ENCODE data around the gene SULT1B1.

The SULT1B1 gene

DNA sequence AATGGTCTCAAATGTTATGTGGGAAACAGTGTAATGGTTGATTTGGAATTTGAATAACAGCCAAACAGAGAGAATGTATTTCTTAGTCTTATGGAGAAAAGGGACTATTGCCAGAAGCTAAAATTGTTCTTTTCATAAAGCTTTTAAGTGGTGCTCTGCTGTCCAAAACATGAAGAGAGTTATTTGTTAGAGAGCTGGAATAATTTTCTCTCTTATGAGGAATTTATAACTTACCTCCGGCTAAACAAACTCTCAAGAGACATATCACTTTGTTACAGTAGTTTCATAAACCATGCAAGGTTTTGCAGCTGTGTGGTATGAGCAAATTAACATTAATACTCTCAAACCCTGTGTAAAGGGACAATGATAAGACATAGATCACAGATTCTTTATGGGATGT, 28.6 kb downstream of the SULT1B1 start:
- no peaks in the 10 kb centered on the region for H3K27me3 ChIP-seq (replicated peaks; ENCODE audit: control insufficient read depth, insufficient read depth, low read length, poor library complexity, severe bottlenecking)
- H3K9me3 ChIP-seq (ENCODE audit: control insufficient read depth, low read length): no peaks in the 10 kb centered on the region
- H3K4me3 ChIP-seq (ENCODE audit: insufficient read depth, low read depth, low read length, poor library complexity, severe bottlenecking): no peak overlapping the region
- DNase-seq: no peak
- H3K4me1 ChIP-seq (ENCODE audit: control insufficient read depth, insufficient read depth, low read length, poor library complexity, severe bottlenecking): no peaks in the 10 kb centered on the region
- H3K36me3 ChIP-seq (ENCODE audit: control insufficient read depth, insufficient read depth, low read length): no peaks in the 10 kb centered on the region
- no peak overlapping the region for H3K27ac ChIP-seq (ENCODE audit: insufficient read depth, low read length, poor library complexity, severe bottlenecking)

DNA sequence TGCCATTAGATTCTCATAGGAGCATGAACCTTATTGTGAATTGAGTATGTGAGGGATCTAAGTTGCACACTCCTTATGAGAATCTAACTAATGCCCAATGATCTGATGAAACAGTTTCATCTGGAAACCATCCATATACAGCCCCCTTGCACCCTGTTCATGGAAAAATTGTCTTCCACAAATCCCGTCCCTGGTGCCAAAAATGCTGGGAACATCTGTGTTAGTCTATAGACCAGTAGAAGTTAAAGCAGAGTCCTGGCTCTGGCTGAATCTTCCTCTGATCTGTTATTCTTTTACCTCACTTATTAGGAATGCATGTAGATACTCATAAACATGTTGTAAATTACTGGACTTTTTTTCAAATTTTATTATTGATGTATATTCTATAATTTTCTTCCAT, 29.2 kb downstream of the SULT1B1 start:
- H3K36me3 ChIP-seq (ENCODE audit: control insufficient read depth, insufficient read depth, low read length): no peaks in the 10 kb centered on the region
- no peaks in the 10 kb centered on the region for H3K27me3 ChIP-seq (replicated peaks; ENCODE audit: control insufficient read depth, insufficient read depth, low read length, poor library complexity, severe bottlenecking)
- no peak overlapping the region for H3K4me3 ChIP-seq (ENCODE audit: insufficient read depth, low read depth, low read length, poor library complexity, severe bottlenecking)
- no peak overlapping the region for H3K27ac ChIP-seq (ENCODE audit: insufficient read depth, low read length, poor library complexity, severe bottlenecking)
- no peaks in the 10 kb centered on the region for H3K4me1 ChIP-seq (ENCODE audit: control insufficient read depth, insufficient read depth, low read length, poor library complexity, severe bottlenecking)
- DNase-seq: no peak
- H3K9me3 ChIP-seq (ENCODE audit: control insufficient read depth, low read length): no peaks in the 10 kb centered on the region

DNA sequence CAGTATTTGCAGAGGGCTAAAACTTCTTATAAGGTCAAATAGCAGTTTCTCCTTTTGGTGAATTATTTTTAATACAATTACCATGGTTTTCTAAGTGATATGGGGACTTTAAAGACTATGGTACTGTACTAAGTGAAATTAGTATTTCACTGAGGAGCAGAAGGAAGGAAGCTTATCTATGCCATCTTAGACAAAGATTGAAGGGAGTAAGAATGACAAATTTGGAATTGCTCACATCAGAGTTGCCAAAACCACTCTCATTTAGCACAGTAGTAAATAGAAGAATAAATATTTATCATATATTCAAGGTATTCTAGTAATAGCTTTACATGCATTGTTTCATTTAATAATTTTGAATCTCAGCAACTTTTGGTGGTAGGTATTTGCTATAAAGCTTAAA, 30.4 kb downstream of the SULT1B1 start:
- Histone ChIP-seq H3K4me3 (ENCODE audit: insufficient read depth, low read depth, low read length, poor library complexity, severe bottlenecking) (no peak overlapping the region), H3K27ac (ENCODE audit: insufficient read depth, low read length, poor library complexity, severe bottlenecking) (no peak overlapping the region), H3K4me1 (ENCODE audit: control insufficient read depth, insufficient read depth, low read length, poor library complexity, severe bottlenecking) (no peaks in the 10 kb centered on the region), H3K9me3 (ENCODE audit: control insufficient read depth, low read length) (no peaks in the 10 kb centered on the region), H3K27me3 (replicated peaks; ENCODE audit: control insufficient read depth, insufficient read depth, low read length, poor library complexity, severe bottlenecking) (no peaks in the 10 kb centered on the region), H3K36me3 (ENCODE audit: control insufficient read depth, insufficient read depth, low read length) (no peaks in the 10 kb centered on the region)
- no peak for DNase-seq

DNA sequence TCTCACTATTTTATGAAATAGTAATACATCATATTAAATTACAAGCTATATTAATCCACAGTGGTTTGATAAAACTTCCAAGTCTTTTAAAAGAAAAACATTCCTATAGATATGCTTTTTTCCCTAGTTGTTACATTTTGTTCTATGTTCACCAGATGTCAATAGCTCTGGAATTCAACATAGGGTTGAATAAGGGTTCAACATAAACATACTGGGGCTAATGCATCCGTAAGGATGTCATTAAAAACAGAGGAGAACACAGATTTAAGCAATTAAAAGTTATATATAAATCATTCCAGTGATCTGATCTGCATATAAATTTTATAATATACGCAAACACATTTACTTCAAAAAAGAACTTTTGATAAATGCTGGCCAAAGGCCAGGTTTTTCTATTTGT, 32.5 kb downstream of the SULT1B1 start:
- H3K27ac ChIP-seq (ENCODE audit: insufficient read depth, low read length, poor library complexity, severe bottlenecking): no peak overlapping the region
- DNase-seq: no peak

DNA sequence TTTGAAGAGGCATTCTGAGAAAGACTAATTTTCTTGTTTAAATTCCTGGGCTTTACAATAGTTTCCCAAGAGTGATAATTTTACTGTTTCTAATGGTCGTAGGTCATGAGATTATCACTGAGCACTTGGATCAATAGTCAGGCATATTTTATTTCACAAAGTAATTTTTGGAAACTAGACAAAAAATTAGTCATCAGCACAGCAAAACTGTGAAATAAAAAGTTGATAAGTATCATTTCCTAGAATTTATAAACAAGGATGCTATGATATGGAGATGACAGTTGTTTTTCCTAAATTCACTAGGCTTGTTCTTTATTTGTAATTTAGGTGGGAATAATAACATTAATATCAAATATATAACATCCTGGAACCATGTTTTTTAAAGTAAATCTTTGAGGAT, 33.0 kb downstream of the SULT1B1 start:
- Histone ChIP-seq H3K27me3 (replicated peaks; ENCODE audit: control insufficient read depth, insufficient read depth, low read length, poor library complexity, severe bottlenecking) (no peaks in the 10 kb centered on the region), H3K4me3 (ENCODE audit: insufficient read depth, low read depth, low read length, poor library complexity, severe bottlenecking) (no peak overlapping the region), H3K27ac (ENCODE audit: insufficient read depth, low read length, poor library complexity, severe bottlenecking) (no peak overlapping the region), H3K4me1 (ENCODE audit: control insufficient read depth, insufficient read depth, low read length, poor library complexity, severe bottlenecking) (no peaks in the 10 kb centered on the region), H3K36me3 (ENCODE audit: control insufficient read depth, insufficient read depth, low read length) (no peaks in the 10 kb centered on the region), H3K9me3 (ENCODE audit: control insufficient read depth, low read length) (no peaks in the 10 kb centered on the region)
- no peak for DNase-seq

More for the DNA sequence above, 32.5 kb downstream of the SULT1B1 start:
- Histone ChIP-seq H3K9me3 (ENCODE audit: control insufficient read depth, low read length) (no peaks in the 10 kb centered on the region), H3K36me3 (ENCODE audit: control insufficient read depth, insufficient read depth, low read length) (no peaks in the 10 kb centered on the region), H3K27me3 (replicated peaks; ENCODE audit: control insufficient read depth, insufficient read depth, low read length, poor library complexity, severe bottlenecking) (no peaks in the 10 kb centered on the region), H3K4me1 (ENCODE audit: control insufficient read depth, insufficient read depth, low read length, poor library complexity, severe bottlenecking) (no peaks in the 10 kb centered on the region), H3K4me3 (ENCODE audit: insufficient read depth, low read depth, low read length, poor library complexity, severe bottlenecking) (no peak overlapping the region)

DNA sequence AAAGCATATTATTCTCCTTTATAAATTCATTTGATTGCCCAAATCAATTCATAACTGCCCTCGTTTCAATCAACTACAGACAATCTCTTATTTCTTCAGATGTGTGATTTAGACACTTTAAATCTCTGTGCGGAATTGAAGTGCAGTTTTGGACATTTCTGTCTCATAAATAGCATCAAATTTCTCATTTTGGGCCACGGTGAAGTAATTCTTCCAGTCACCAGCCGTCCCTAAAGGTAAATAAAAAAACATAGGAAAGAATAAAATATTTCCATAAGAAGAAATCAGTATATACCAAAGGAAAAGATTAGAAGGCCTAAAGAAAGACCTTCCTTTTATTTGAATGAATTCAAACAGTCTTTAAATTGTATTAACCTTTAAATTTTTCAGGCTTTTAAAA, 33.4 kb downstream of the SULT1B1 start:
- no peak overlapping the region for H3K27ac ChIP-seq (ENCODE audit: insufficient read depth, low read length, poor library complexity, severe bottlenecking)

DNA sequence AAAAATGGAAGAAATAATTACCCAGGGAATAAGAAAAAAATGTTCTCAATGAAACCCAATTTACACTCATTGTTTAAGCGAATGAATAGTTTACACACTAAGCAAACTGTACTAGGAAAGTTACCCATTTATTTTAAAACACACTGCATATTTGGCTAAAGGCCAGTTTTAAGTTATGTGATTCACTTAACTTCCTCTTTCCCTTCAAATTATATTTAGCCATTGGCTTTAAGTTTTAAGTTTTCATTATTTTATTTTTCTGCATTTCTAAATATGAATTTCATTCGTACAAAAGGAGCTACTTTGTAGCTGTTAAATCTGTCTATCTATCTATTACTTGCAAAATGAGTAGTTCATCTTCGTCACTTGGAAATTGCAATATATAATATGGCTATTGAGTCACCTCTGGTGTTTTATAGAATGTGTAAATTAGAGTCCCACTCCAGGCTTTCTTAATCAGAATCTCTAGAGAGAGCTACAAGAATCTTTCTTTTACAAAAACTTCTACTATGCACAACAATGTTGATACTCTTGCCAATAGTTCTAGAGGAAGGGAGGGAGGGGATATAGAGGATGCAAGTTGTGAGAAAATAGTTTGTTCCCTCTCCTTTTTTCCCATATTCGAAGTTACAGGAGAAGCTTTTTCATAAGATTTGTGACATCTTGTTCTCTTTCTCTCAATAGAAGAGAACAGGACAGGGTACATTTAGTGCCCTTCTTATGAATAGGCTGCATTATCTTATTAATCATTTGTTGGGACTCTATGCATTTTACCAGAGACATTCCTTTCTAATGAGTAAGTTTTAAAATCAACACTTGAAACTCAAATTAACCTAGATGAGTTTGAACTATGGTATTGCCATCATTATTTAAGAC, 41.8 kb downstream of the SULT1B1 start:
- Histone ChIP-seq H3K27me3 (replicated peaks; ENCODE audit: control insufficient read depth, insufficient read depth, low read length, poor library complexity, severe bottlenecking) (no peaks in the 10 kb centered on the region), H3K27ac (ENCODE audit: insufficient read depth, low read length, poor library complexity, severe bottlenecking) (no peak overlapping the region), H3K4me3 (ENCODE audit: insufficient read depth, low read depth, low read length, poor library complexity, severe bottlenecking) (no peak overlapping the region), H3K36me3 (ENCODE audit: control insufficient read depth, insufficient read depth, low read length) (no peaks in the 10 kb centered on the region), H3K9me3 (ENCODE audit: control insufficient read depth, low read length) (no peaks in the 10 kb centered on the region), H3K4me1 (ENCODE audit: control insufficient read depth, insufficient read depth, low read length, poor library complexity, severe bottlenecking) (no peaks in the 10 kb centered on the region)
- no peak for DNase-seq

More for the DNA sequence above, 33.4 kb downstream of the SULT1B1 start:
- Histone ChIP-seq H3K36me3 (ENCODE audit: control insufficient read depth, insufficient read depth, low read length) (no peaks in the 10 kb centered on the region), H3K4me3 (ENCODE audit: insufficient read depth, low read depth, low read length, poor library complexity, severe bottlenecking) (no peak overlapping the region), H3K9me3 (ENCODE audit: control insufficient read depth, low read length) (no peaks in the 10 kb centered on the region), H3K4me1 (ENCODE audit: control insufficient read depth, insufficient read depth, low read length, poor library complexity, severe bottlenecking) (no peaks in the 10 kb centered on the region), H3K27me3 (replicated peaks; ENCODE audit: control insufficient read depth, insufficient read depth, low read length, poor library complexity, severe bottlenecking) (no peaks in the 10 kb centered on the region)
- DNase-seq: no peak

DNA sequence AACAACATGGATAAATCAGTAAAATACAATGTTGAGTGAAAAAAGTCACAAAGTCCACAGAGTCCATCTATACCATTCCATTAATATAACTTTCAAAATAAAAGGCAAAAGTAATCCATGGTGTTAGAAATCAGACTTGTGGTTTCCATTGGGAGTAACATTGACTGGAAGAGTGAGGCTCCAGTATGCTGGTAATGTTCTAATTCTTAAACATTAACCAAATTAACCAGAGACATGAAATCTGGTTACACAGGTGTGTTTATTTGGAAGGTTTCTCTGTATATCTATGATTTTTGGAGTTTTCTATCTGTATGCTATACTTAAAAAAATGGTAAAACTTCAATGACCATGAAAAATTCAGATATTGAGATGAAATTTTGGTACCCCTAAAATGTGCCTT, 42.6 kb downstream of the SULT1B1 start:
- no peak for DNase-seq
- no peaks in the 10 kb centered on the region for H3K4me1 ChIP-seq (ENCODE audit: control insufficient read depth, insufficient read depth, low read length, poor library complexity, severe bottlenecking)
- no peaks in the 10 kb centered on the region for H3K36me3 ChIP-seq (ENCODE audit: control insufficient read depth, insufficient read depth, low read length)
- no peak overlapping the region for H3K27ac ChIP-seq (ENCODE audit: insufficient read depth, low read length, poor library complexity, severe bottlenecking)
- no peak overlapping the region for H3K4me3 ChIP-seq (ENCODE audit: insufficient read depth, low read depth, low read length, poor library complexity, severe bottlenecking)
- no peaks in the 10 kb centered on the region for H3K27me3 ChIP-seq (replicated peaks; ENCODE audit: control insufficient read depth, insufficient read depth, low read length, poor library complexity, severe bottlenecking)
- H3K9me3 ChIP-seq (ENCODE audit: control insufficient read depth, low read length): no peaks in the 10 kb centered on the region

DNA sequence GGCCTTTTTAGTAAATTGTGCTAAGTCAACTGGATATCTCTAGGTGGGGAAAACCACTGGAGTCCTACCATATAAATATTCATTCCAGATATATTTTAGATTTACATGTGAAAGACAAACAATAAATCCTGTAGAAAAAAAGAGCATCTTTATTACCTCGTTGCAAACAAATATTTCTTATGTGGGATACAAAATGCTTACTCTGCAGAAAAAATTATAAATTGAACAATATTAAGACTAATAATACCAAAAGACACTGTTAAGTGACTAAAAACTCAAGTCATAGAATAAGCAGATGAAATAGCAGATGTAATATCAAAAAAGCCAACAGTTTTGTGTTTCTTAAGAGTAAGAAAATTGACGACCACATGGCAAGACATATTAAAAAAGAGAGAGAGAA, 43.8 kb downstream of the SULT1B1 start:
- no peaks in the 10 kb centered on the region for H3K4me1 ChIP-seq (ENCODE audit: control insufficient read depth, insufficient read depth, low read length, poor library complexity, severe bottlenecking)

DNA sequence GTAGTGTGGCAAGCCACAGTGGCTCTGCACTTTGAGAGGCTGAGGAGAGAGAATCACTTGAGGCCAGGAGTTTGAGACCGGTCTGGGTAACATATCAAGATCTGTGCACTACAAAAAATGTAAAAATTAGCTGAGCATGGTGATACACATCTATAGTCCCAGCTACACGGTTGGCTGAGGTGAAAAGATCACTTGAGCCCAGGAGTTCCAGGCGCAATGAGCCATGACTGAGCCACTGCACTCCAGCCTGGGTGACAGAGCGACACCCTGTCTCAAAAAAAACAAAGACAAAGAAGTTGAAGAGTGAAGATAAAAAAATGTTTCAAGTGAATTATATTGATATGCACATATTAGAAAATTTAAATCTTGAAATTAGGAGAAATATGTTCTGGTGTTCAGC, 46.3 kb downstream of the SULT1B1 start:
- Histone ChIP-seq H3K9me3 (ENCODE audit: control insufficient read depth, low read length) (no peaks in the 10 kb centered on the region), H3K36me3 (ENCODE audit: control insufficient read depth, insufficient read depth, low read length) (no peaks in the 10 kb centered on the region), H3K27me3 (replicated peaks; ENCODE audit: control insufficient read depth, insufficient read depth, low read length, poor library complexity, severe bottlenecking) (no peaks in the 10 kb centered on the region), H3K4me3 (ENCODE audit: insufficient read depth, low read depth, low read length, poor library complexity, severe bottlenecking) (no peak overlapping the region), H3K4me1 (ENCODE audit: control insufficient read depth, insufficient read depth, low read length, poor library complexity, severe bottlenecking) (no peaks in the 10 kb centered on the region), H3K27ac (ENCODE audit: insufficient read depth, low read length, poor library complexity, severe bottlenecking) (no peak overlapping the region)
- no peak for DNase-seq

More for the DNA sequence above, 43.8 kb downstream of the SULT1B1 start:
- Histone ChIP-seq H3K27me3 (replicated peaks; ENCODE audit: control insufficient read depth, insufficient read depth, low read length, poor library complexity, severe bottlenecking) (no peaks in the 10 kb centered on the region), H3K4me3 (ENCODE audit: insufficient read depth, low read depth, low read length, poor library complexity, severe bottlenecking) (no peak overlapping the region), H3K36me3 (ENCODE audit: control insufficient read depth, insufficient read depth, low read length) (no peaks in the 10 kb centered on the region), H3K27ac (ENCODE audit: insufficient read depth, low read length, poor library complexity, severe bottlenecking) (no peak overlapping the region), H3K9me3 (ENCODE audit: control insufficient read depth, low read length) (no peaks in the 10 kb centered on the region)
- no peak for DNase-seq
